NK-92 (cell line): Measurements from ENCODE around the gene RIPOR2.

Experiments used
- DNase-seq: peaks from one replicate; lab custom pipeline; 2025; ENCODE audit not compliant: unreplicated experiment; lab: John Stamatoyannopoulos, UW

The RIPOR2 gene, protein sequence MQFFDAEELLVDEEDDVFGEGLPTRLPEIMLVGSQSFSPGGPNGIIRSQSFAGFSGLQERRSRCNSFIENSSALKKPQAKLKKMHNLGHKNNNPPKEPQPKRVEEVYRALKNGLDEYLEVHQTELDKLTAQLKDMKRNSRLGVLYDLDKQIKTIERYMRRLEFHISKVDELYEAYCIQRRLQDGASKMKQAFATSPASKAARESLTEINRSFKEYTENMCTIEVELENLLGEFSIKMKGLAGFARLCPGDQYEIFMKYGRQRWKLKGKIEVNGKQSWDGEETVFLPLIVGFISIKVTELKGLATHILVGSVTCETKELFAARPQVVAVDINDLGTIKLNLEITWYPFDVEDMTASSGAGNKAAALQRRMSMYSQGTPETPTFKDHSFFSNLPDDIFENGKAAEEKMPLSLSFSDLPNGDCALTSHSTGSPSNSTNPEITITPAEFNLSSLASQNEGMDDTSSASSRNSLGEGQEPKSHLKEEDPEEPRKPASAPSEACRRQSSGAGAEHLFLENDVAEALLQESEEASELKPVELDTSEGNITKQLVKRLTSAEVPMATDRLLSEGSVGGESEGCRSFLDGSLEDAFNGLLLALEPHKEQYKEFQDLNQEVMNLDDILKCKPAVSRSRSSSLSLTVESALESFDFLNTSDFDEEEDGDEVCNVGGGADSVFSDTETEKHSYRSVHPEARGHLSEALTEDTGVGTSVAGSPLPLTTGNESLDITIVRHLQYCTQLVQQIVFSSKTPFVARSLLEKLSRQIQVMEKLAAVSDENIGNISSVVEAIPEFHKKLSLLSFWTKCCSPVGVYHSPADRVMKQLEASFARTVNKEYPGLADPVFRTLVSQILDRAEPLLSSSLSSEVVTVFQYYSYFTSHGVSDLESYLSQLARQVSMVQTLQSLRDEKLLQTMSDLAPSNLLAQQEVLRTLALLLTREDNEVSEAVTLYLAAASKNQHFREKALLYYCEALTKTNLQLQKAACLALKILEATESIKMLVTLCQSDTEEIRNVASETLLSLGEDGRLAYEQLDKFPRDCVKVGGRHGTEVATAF

DNA sequence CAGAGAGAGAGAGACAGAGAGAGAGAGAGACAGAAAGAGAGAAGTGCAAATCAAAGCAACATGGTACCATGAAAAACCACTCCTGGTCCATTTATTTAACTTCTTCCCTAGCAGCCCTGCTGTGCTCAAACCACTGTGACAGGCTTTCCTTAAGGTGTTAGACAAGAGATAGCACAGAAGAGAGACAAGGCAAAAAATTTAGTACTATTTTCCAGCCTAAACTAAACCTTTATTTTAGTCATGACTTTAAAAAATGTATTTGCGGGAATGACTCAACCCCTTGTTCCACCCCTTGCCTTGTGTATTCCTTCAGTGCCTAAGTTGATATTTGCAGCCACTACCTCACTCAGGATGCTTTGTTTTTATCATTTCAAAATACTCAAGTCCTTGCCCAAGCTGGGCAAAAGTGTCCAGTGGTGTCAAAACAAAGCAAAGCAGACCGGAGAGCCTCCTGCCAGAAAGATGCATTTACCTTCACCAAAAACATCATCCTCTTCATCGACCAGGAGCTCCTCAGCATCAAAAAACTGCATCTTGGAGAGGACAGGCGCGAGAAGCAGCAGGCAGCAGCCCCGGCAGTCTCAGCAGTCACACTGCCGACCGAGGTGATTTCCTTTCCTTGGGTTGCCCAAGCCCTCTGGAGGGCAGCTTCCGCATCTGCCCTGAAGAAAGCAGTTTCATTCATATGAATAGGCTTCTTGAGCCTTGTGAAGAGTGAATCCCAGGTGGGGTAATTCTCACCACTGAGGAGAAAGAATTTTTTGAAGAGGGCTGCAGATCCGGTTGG lies at the start of gene RIPOR2:
TSS of gene RIPOR2 (minus strand) at position 595 of the 787 bp plus-strand sequence. CDS start at position 533, 62 bp downstream.
- no peak for DNase-seq

DNA sequence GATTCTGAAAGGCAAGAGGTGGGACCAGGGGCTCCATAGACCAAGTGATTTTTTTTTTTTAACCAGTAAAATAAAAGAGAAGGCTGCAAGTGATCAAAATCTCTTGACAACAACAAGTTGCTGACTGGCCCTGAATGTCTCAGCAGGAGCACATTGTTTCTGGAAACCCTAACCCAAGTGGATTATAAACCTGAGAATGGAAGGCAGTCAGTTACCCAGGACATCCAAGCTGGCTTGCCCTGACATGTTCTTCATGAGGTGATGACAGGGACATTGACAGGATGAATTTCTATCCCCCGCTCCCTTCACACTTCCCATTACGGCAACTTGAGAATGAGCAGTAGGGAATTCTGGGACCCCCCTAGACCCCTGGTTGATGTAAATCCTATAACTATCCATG lies 49.6 kb upstream of the RIPOR2 start:
- DNase-seq: no peak

DNA sequence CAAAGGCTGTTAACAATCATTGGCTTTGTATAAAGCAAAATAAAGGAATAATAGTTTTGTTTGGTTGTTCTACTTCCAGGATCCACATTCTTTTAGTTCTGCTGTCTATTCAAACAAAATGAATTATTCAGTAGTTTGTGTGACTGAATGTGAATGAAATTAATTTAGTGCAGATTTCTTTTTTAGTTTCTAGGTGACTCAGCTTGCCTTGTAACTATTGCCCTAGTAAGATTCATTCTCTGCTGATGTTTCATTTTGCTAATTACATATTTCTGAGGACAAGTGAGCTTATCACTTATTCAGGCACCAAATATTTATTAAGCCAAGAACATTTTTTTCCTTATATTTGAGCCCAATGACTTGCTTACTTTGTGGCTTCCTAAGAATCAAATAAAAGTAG lies 46.5 kb upstream of the RIPOR2 start:
- no peak for DNase-seq

DNA sequence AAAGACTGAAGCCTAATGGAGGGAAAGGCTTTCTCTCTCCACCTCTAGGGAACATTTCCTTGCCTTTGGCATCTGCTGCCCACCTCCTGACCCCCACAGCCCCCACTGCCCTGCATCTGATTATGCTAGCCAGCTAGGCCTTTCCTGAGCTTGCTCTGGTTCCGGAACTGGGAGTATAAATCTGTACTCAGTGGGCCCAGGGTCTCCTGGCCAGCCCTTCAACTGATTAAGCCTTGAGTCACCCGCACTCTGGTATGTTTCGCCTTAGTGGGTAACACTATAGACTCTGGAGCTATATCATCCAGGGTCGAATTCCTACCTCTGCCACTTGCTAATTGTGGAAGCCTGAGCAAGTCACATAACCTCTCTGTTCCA lies 45.6 kb upstream of the RIPOR2 start:
- DNase-seq: no peak

DNA sequence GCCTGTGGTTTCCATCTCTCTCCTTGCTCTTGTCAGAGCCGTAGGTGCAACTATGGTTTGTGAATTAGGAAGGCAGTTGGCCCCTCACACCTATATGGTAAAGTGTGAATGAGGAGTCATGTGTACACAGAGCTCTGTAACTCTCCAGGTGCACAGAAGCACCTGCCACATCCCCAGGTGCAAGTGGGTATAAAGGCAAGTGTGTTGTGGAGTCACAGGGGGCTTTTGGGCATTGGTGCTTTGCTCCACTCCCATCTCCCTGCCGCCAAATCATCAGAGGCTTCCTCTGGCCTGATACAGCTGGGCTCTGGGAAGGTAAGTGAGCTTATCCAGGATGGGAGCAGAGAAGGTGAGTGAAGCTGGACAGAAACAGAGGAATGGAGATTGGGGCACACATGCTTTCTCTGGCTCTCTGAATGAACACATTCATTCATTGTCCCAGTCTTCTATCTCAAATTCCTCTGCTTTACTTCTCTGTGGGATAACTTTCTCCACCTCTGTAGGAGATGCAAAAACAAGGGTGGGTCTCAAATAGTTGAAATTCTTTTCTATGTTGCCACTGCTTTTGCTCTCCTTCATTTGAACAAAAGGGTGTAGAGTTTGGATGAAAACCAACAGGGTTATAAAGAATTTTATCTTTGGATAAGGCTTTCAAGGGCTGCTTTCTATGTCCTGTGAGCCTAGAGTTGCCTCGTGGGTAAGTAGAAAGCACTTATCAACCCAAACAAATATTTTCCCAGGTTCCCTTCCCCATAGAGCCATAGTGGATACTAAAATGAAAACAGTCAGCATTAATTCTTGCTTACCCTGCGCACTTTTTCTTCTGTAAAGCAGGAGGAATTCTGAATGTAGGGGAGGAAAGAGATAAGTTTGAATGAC lies 45.0 kb upstream of the RIPOR2 start:
- no peak for DNase-seq

DNA sequence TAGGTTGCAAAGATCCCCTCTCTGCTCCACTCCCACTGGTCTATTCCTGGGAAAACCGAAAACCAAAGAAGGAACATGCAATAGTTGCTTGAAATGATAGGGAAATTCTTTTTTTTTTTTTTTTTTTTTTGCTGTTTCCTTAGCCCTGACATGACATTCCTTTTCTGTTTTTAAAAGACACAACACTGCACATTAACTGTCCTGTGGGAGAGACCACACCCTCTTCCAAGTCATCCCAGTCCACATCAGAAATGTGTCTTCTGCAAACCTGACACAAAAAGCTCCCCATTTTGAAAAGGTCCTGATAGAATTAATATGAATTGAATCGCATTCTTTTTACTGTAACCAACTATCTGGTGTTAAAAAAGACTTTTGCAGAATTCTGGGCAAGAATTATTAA lies 43.4 kb upstream of the RIPOR2 start:
- no peak for DNase-seq

DNA sequence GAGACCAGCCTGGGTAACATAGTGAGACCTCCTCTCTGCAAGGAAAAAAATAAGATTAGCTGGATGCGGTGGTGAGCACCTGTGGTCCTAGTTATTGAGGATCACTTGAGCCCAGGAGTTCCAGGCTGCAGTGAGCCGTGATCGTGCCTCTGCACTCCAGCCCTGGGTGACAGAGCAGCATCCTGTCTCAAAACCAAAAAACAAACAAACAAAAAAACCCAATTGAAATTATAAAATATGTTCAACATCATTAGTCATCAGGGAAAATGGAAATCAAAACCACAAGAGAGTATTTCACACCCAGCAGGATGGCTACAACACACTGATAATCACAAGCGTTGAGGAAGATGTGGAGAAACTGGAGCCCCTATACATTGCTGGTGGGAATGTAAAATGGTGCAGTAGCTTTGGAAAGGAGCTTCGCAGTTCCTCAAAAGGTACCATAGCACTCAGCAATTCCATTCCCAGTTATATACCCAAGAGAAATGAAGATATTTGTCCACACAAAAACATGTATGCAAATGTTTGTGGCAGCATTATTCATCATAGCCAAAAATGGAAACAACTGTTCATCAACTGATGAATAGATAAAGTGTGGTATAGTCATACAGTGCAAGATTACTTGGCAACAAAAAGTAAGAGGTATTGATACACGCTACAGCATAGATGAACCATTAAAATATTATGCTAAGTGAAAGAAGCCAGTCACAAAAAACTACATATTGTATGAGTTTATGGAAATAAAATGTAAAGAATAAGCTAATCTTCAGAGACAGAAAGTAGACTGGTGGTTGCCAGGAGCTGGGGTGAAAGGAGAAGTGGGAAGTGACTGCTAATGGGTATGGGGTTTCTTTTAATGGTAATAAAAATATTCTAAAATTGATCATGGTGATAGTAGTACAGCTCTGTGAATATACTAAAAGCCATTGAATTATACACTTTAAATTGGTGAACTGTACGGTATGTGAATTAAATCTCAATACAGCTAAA lies 38.7 kb upstream of the RIPOR2 start:
- no peak for DNase-seq

DNA sequence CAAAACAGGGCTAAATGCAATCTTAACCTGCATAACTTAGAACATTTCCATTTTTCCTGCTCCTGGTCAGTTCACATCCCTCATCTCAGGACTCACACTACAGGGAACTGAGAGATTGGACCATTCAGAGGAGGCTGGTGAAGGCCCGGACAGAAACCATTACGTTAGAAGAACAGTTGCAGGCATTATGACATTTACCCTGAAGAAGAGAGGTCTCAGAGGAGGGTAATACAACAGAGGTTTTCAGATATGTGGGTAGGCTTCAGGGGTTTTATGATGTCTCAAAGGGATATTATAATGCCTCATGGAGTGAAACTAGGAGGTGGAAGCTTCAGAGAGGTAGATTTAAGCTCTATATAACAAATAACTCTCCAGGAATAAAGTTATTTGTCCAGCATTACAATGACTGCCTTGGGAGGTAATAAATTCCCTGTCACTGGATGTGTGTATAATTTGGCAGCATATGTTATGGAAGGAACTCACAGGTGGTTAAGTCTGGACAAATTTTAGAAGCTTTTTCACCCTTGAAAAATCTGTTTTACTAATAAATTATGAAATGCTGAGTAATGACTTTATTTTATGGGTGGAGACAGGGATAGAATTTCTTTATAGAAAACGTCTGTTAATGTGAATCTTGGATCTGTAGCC lies 36.7 kb upstream of the RIPOR2 start:
- DNase-seq: no peak

DNA sequence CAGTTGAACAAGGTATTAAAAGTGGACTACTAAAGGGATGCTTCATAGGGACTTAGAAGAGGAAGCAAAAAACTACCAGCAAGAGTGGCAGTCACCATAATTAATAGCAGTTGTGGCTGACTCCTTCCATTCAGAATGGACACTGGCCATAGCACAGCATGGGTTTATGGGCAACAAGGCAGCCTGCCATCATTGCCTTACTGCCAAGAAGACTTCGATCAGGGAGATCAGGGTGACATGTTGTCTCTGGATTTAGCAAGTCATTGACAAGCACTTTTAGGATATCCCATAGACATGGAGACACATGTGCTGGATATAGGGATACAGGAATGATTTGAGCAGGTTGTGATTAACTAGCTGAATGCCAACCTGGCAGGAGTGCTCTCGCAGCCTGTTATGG lies 35.3 kb upstream of the RIPOR2 start:
- DNase-seq: no peak

DNA sequence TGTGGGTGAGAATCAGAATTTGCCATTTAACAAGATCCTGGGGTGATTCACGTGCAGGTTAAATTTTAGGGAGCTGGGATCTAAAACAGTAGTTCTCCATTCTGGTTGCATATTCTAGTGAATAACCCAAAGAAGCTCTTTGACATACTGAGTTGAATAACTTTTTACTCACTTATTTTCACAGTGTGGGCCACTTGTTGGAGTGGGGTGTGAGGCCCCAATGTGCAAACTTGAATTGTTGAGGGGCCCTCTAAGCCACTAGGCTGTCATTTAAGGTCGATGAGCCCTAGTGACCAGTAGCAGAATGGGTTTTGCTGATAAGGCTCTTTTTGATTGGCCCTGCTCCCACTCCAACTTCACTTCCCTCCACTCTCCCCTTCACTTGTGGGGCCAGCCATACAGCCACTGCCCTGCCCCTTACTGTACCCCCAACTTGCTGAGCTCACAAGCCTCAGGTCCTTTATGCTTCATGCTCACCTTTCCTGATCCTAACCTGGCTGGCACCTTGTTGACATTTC lies 33.6 kb upstream of the RIPOR2 start:
- DNase-seq: no peak

DNA sequence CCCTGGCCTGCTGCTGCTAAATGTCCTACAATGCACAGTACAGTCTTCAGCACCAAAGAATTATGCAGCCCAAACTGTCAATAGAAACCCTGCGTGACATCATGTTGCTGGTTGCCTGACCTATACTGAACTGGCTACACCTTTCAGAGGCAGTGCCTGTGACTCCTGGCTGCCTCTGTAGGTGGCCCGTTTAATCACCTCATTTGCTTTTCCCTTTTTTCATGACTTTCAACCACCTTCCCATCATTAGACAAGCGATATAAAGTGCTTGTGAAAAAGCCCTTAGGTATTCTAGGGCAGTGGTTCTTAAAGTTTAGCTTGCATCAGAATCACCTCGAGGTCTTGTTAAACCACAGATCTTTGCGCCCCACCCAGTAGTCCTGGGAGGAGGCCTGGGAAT lies 33.0 kb upstream of the RIPOR2 start:
- DNase-seq: no peak

DNA sequence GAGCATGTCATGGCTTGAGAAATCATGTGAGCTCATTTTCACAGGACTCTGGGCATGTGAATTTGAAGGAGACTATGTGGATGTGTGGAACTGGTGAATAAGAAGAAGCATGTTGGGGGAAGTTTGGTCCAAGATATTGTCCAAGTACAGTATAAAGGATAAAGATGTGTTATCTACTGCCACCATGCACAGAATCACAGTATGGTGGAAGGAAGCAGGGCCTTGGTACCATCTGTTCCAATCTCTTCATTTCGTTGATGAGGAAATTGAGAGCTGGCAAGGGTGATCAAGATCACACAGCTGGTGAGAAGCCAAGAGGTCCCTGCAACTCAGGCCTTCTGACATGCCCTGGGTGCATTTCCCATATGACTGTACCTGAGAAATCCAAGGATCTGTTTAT lies 31.5 kb upstream of the RIPOR2 start:
- no peak for DNase-seq

DNA sequence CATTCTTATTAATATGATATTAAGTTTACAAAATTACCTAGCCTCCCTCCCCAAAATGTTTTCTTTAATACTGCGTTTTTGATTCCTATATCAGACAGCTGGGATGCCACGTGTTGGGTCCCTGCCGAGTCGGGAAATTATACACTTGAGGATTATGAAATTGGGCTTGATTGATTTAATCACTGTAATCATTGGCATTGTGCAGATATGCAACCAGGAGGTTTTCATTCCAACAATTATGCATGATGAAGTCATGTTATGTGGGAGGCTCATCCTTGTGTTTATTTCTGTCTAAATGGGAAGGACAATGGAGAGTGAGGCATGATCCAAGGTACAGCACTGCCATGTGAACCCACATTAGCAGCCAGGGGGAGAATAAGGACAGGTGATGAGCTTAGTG lies 30.6 kb upstream of the RIPOR2 start:
- DNase-seq: no peak

DNA sequence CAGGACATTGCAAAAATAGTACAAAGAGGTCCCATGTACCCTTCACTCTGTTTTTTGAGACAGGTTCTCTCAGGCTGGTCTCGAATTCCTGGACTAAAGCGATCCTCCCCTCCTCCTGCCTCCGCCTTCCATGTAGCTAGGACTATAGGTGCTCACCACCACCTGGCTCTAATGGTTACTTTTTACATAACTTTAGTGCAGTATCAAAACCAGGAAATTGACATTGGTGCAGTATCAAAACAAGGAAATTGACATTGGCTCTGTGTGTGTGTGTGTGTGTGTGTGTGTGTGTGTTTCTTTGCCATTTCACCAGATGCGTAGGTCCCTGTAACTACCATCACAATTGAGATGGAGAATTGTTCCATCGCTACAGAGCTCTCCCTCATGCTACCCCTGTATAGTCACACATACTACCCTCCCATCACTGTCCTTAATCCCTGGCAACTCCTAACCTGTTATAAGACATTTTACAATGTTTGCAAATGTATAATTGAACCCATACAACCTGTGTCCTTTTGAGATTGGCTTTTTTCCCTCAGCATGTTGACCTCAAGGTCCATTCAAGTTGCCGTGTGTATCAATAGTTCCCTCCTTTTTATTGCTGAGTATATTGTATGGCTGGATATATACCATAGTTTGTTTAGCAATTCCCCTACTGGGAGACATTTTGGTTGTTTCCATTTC lies 28.3 kb upstream of the RIPOR2 start:
- no peak for DNase-seq

DNA sequence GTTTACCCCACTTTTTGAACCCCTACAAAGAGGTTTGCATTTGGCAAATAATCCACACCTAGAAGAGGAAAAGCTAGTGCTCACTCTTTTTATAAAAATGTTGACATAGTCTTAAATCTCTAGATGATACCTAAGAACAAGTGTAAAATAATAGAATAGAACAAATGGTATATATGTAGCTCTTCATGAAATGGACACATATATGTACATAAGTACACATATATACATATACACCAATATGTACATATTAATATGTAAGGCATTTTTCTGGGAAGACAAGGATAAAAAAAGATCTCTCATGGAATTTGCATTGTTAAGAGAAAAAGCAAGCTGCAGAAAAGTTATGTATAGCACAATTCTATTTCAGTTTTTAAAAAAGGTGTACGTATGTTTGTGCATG lies 27.6 kb upstream of the RIPOR2 start:
- no peak for DNase-seq

DNA sequence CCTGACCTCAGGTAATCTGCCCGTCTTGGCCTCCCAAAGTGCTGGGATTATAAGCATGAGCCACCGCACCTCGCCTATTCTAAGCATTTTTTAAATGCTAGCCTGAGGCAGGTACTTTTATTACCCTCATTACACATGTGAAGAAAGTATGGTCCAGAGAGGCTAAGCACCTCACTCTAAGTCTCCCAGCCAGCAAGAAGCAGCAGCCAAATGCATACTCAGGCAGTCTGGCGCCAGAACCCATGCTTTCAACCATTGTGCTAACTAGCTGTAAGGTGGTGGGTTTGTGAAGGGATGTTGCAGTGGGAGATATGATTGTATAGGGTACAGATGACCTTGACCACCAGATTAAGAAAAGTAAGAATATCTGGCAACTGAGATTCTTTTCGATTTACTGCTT lies 26.1 kb upstream of the RIPOR2 start:
- DNase-seq: no peak

DNA sequence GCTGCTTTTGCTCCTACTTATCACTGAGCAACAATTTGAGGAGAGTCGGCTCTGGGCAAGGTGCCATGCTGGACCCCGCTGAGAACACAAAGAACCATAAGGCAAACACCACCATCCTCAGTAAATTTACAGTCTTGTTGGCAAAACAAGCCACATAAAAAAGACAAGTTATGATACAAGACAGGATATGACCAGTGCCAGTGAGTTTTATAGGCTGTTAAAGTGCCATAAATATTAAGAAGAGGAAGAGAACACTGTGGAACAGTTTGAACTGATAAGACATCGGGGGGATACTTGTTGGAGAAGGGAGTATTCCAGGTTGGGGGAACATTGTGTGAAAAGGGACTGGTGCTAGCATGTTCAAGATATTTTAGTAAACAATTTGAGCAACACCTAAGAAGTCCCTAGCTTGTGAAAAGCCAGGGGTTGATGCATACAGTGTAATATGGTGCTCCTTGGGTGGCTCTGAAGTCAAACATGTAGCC lies 25.3 kb upstream of the RIPOR2 start:
- no peak for DNase-seq

DNA sequence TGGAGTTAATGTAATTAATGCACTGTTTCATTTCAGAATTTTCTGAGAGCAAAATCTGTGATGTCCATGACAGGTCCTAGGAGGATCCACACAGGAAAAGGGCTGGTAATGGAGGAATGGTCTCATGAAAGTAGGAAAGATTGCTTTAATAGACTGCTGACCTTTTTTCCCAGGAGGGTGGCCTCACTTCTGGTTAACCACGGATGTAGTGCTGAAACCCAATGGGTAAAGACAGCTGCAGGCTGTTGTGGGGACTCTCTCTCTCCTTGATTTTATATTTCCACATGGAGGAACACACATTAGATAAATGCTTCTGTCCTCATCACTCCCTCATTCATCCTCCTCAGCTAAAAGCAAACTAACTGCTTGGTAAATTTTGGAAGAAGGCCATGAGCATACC lies 23.6 kb upstream of the RIPOR2 start:
- DNase-seq: no peak
